ENCODE data around the gene CCDC141.

- TF ChIP-seq ZNF274 (IDR thresholded peaks at IDR 0.05; ENCODE audit: low read depth, low read length): no peak
- no peak for TF ChIP-seq SUZ12 (IDR thresholded peaks at IDR 0.05; ENCODE audit: extremely low read depth, insufficient read depth, insufficient read length)
Observed at GRCh38 chr2:178978667-178979066, 71.3 kb downstream of the CCDC141 start.

Data from NT2/D1 (cell line).